Uterus (tissue), 4 donors: Measurements from ENCODE around the gene ACTN1. TPM values are rescaled to one million over a fixed set of nuclear protein-coding genes. Genes with fewer than 3 reads are reported as not detected.
A peak's percentile ranks its signal among the peaks of the same experiment; 100 is the strongest.

Experiments
- DNase-seq, 2 donors: peaks; one replicate each; pipeline ENCODE4 v3.0.0-alpha.2; 2019 to 2020
- H3K27ac ChIP-seq, 2 donors: fragments of 200-600 bp; sonication (generic); 1 replicate in 1 of 2; 2 replicates in 1 of 2; pipeline ENCODE4 v1.5.1; 2016 to 2018
- H3K27me3 ChIP-seq, 2 donors: fragments of 200-600 bp; sonication (generic); one replicate each; pipeline ENCODE4 v1.5.1; 2018 to 2019; ENCODE audit warnings: control low read depth in 1 of 2
- H3K36me3 ChIP-seq, 2 donors: fragments of 200-600 bp; sonication (generic); one replicate each; pipeline ENCODE4 v1.5.1; 2019; ENCODE audit warnings: control low read depth in 1 of 2
- H3K4me1 ChIP-seq, 2 donors: fragments of 200-600 bp; sonication (generic); one replicate each; pipeline ENCODE4 v1.5.1; 2018 to 2019; ENCODE audit warnings: control low read depth in 1 of 2
- H3K4me3 ChIP-seq, 2 donors: fragments of 200-600 bp; sonication (generic); 1 replicate in 1 of 2; 2 replicates in 1 of 2; pipeline ENCODE4 v1.5.1; 2018 to 2019; ENCODE audit warnings: mild to moderate bottlenecking in 1 of 2
- H3K9me3 ChIP-seq, 2 donors: fragments of 200-600 bp; sonication (generic); one replicate each; pipeline ENCODE4 v1.5.1; 2019; ENCODE audit warnings: control low read depth in 1 of 2
- POLR2A ChIP-seq, 2 donors: fragments of 450-650 bp; IDR thresholded peaks; one replicate each; pipeline ENCODE4 v1.6.1; 2016; ENCODE audit warnings: antibody characterized with exemption in 2 of 2, mild to moderate bottlenecking in 1 of 2, moderate library complexity in 1 of 2
- intact Hi-C: fragments of 100-400 bp; cut with DNase I; formaldehyde crosslinking; loops from one replicate; pipeline ENCODE4 v1.15.1; 2023; ENCODE audit warnings: low total_unique reads
- total RNA-seq, 4 donors: library from RNA; depleted of rRNA in 3 of 4; stranded (reverse); fragments of >200 nt in 3 of 4; gene quantifications; one replicate each; pipeline versions ENCODE4 v1.1.0 to v1.2.4, GENCODE V29; 2014 to 2023
- TF ChIP-seq, protein P1 (sequence below), 4 experiments: fragments of 200-600 bp in 2 of 4; fragments of 450-650 bp in 2 of 4; sonication (generic) in 2 of 4; IDR thresholded peaks; one replicate each; pipeline ENCODE4 v1.5.1; 2016 to 2019; ENCODE audit warnings: antibody characterized with exemption in 4 of 4, mild to moderate bottlenecking in 2 of 4, moderate library complexity in 1 of 4
- donor health status: DM: yes; HTN: yes; CAD: no.

Gene ACTN1
- total RNA-seq, 4 donors from 2014 or later = 147 to 538 (median 343) TPM

DNA sequence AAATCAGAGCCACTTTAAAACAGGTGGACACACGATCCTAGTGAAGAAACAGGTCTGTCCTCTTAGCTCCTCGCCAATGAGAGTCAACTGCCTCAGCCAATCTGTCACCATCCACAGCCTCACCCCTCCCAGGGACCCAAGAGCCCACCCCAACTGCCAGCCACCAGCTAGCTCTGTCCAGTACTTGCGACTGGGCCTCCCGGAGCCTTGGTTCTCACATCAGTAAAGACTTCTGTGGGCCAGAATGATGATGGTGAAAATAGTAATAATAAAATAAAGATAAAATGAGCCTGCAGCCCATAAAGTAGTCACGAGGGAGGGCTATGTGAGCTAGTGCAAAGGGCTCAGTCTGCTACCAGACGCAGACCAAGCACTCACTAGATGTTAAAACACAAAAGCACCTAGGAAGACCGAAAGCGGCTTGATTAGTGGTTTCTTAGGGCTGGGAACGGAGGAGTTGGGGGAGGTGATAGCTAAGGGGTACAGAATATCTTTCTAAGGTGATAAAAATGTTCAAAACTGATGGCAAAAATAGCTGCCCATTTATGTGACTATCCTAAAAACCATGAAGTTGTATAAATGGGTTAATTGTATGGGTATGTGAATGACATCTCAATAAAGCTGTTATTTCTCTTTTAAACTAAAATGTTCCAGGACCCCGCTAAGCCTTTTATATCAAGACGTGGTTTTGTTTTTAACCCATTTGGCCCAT is 39.8 kb downstream of the ACTN1 start:
- H3K4me3 ChIP-seq = no peak overlapping the region
- H3K9me3 ChIP-seq = no peaks in the 10 kb centered on the region
- TF ChIP-seq, protein P1, sequence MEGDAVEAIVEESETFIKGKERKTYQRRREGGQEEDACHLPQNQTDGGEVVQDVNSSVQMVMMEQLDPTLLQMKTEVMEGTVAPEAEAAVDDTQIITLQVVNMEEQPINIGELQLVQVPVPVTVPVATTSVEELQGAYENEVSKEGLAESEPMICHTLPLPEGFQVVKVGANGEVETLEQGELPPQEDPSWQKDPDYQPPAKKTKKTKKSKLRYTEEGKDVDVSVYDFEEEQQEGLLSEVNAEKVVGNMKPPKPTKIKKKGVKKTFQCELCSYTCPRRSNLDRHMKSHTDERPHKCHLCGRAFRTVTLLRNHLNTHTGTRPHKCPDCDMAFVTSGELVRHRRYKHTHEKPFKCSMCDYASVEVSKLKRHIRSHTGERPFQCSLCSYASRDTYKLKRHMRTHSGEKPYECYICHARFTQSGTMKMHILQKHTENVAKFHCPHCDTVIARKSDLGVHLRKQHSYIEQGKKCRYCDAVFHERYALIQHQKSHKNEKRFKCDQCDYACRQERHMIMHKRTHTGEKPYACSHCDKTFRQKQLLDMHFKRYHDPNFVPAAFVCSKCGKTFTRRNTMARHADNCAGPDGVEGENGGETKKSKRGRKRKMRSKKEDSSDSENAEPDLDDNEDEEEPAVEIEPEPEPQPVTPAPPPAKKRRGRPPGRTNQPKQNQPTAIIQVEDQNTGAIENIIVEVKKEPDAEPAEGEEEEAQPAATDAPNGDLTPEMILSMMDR (IDR thresholded peaks at IDR 0.05) = no peak
- no peak for TF ChIP-seq POLR2A (IDR thresholded peaks at IDR 0.05)
- intact Hi-C loops = no loop called here
- DNase-seq = no peak
- H3K4me1 ChIP-seq = peaks cover 21 to 27% of the 10 kb centered on the region in 2 donors
- H3K27ac ChIP-seq = peak overlapping the region; percentile 93 to 95
- no peaks in the 10 kb centered on the region for H3K36me3 ChIP-seq
- no peaks in the 10 kb centered on the region for H3K27me3 ChIP-seq

DNA sequence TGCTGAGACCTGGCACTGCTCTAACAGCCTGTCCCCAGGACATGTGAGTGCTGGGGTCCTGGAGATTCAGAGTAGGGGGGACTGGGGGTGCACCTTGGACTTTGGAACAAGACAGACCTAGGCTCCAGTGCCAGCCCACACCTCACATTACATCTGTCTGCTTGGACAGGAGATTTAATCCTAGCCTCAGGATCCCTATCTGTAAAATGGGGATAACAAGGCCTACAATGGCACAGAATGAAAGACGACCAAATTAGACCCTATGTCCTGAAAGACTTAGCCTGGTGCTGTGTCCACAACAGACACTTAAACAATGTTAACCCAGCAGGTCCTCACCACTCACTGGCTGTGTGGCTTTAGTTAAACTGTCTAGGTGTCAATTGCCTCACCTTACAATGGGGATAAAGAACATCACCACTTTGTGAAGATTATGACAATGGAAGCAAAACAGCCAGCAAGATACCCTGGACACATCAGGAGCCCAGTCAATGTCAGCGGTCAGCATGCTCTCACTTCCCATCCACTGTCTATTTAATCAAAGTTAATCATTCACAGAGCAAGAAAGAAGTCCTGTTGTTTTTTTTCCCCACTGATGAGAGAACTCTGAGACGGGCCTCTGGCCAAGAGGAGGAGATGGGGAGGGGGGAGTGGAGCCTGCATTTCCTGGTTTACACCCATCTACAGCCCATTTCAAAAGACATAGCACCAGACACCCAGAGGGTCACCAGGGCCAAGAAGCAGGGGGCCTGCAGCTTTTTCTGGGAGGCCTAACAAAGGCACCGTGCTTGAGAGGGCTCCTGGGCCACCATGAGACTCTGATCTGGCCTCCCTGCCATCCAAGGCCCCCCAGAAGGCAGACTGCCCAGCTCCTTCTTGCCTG is 40.6 kb downstream of the ACTN1 start:
- H3K4me1 ChIP-seq = peaks cover 21 to 32% of the 10 kb centered on the region in 2 donors
- DNase-seq = peak; percentile 55 to 57
- TF ChIP-seq POLR2A (IDR thresholded peaks at IDR 0.05) = no peak
- TF ChIP-seq, protein P1 (IDR thresholded peaks at IDR 0.05) = no peak
- H3K4me3 ChIP-seq = no peak overlapping the region
- H3K36me3 ChIP-seq = no peaks in the 10 kb centered on the region
- no peaks in the 10 kb centered on the region for H3K9me3 ChIP-seq
- intact Hi-C loops = no loop called here
- H3K27ac ChIP-seq = peak overlapping the region; percentile 93 to 95
- no peaks in the 10 kb centered on the region for H3K27me3 ChIP-seq

DNA sequence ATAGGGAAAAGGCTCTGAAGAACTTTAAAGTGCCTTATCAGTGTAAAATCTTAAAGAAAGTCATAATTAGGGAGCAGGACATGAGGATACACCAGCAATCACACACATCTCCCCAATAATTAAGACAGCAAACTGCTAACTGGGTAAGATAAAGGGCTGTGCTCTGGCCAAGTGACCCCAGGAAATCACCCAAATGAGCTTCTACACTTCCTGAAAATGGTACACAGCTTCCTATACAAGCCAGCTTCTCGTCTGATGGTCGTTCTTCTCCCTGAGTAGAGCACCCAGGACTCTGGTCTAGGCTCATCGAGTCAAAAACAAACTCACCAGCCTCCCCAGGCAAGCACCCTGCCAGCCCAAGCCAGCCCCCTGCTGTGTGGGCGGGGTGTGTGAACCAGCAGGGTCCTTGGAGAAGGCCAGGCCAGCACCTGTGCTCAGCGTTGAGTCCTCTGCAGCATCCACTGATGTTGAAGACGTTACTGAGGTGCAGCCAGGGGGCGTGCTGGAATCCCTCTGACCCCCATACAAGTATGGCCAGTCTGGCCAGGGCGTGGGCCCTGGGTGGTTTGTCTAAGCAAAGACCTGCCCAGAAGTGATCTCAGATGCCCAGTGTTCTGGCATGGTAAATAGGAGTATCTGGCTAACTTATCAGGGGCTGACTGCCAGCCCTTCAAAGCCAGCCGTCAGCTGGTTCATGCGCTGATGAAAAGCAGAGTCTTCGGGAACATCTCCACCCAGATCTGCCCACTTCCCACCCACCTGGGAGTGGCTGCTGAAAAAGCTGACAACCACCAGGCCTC is 41.4 kb downstream of the ACTN1 start:
- intact Hi-C loops = no loop called here
- H3K9me3 ChIP-seq = no peaks in the 10 kb centered on the region
- H3K36me3 ChIP-seq = no peaks in the 10 kb centered on the region
- H3K4me1 ChIP-seq = peaks cover 21 to 28% of the 10 kb centered on the region in 2 donors
- no peaks in the 10 kb centered on the region for H3K27me3 ChIP-seq
- peak overlapping the region; percentile 93 to 95 for H3K27ac ChIP-seq
- DNase-seq = peak; percentile 67 to 78
- peak in 1 of 2 donors; percentile 46 for TF ChIP-seq POLR2A (IDR thresholded peaks at IDR 0.05)
- TF ChIP-seq, protein P1 (IDR thresholded peaks at IDR 0.05) = peak; percentile 45 to 55 (median 50)
- H3K4me3 ChIP-seq = no peak overlapping the region

DNA sequence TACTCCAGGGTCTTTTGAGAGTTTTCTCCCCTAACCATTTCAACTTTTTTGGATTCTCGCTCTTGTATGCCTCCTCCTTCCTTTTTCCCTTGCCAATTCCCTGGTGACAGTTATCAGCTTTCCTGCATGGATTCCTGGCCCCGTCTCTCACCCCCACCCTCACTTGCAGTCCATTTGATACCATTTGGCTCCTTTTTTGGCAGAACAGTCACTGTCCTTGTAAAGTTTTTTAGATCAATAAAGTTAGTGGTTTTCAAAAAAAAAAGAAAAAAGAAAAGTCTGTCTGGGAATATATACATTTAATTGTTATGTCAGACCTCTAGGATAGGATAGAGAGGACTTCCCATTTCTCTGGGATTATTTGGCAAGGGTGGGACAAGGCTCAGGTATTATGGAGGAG is 42.1 kb downstream of the ACTN1 start:
- Histone ChIP-seq H3K9me3 (no peaks in the 10 kb centered on the region), H3K4me1 (peaks cover 21% of the 10 kb centered on the region in 2 donors), H3K27ac (peak overlapping the region; percentile 93 to 95), H3K36me3 (no peaks in the 10 kb centered on the region), H3K27me3 (no peaks in the 10 kb centered on the region), H3K4me3 (no peak overlapping the region)
- no peak for DNase-seq
- TF ChIP-seq, protein P1 (IDR thresholded peaks at IDR 0.05) = no peak
- TF ChIP-seq POLR2A (IDR thresholded peaks at IDR 0.05) = no peak
- intact Hi-C loops = no loop called here
